COR-L47 (cell line): ENCODE results near the gene CDH23.

Source experiments
- DNase-seq: peaks from one replicate; lab custom pipeline; 2025; lab: John Stamatoyannopoulos, UW

CDH23 gene

GRCh38 chr10:71661060-71661622 lies 264.4 kb downstream of the CDH23 start:
- DNase-seq: no peak

- no peak for DNase-seq
Observed at GRCh38 chr10:71661779-71662336, 265.1 kb downstream of the CDH23 start.

GRCh38 chr10:71663311-71663710 lies 266.6 kb downstream of the CDH23 start:
- no peak for DNase-seq

GRCh38 chr10:71664585-71664984 lies 267.9 kb downstream of the CDH23 start:
- DNase-seq: no peak

GRCh38 chr10:71665456-71665855 lies 268.7 kb downstream of the CDH23 start:
- DNase-seq: no peak

GRCh38 chr10:71666639-71667386 lies 270.1 kb downstream of the CDH23 start:
- no peak for DNase-seq

- no peak for DNase-seq
Observed at GRCh38 chr10:71667387-71667752, 270.6 kb downstream of the CDH23 start.

GRCh38 chr10:71671994-71672946 lies 275.6 kb downstream of the CDH23 start:
- DNase-seq: no peak

GRCh38 chr10:71675295-71675970 lies 278.7 kb downstream of the CDH23 start:
- no peak for DNase-seq

GRCh38 chr10:71677261-71677660 lies 280.5 kb downstream of the CDH23 start:
- DNase-seq: no peak

- no peak for DNase-seq
Observed at GRCh38 chr10:71678057-71678805, 281.5 kb downstream of the CDH23 start.

- DNase-seq: no peak
Observed at GRCh38 chr10:71679425-71679824, 282.7 kb downstream of the CDH23 start.

GRCh38 chr10:71681977-71682376 lies 285.3 kb downstream of the CDH23 start:
- no peak for DNase-seq

- no peak for DNase-seq
Observed at GRCh38 chr10:71683301-71683700, 286.6 kb downstream of the CDH23 start.

GRCh38 chr10:71684356-71685173 lies 287.8 kb downstream of the CDH23 start:
- DNase-seq: no peak

GRCh38 chr10:71685554-71686232 lies 289.0 kb downstream of the CDH23 start:
- DNase-seq: no peak

GRCh38 chr10:71687077-71687476 lies 290.4 kb downstream of the CDH23 start:
- DNase-seq: peak; percentile 49

- DNase-seq: no peak
Observed at GRCh38 chr10:71687480-71687879, 290.8 kb downstream of the CDH23 start.

GRCh38 chr10:71688256-71688655 lies 291.5 kb downstream of the CDH23 start:
- DNase-seq: no peak
